H9 (cell line): ENCODE data around the gene MAZ. TPM values are rescaled to one million over a fixed set of nuclear protein-coding genes. Genes with fewer than 3 reads are reported as not detected.

Experiments used
- DNase-seq: peaks from one replicate; pipeline ENCODE4 v3.0.0-alpha.2; 2017
- H2AFZ ChIP-seq: one replicate; pipeline ENCODE4 v1.6.1; 2013; ENCODE audit warnings: mild to moderate bottlenecking, low read length, control low read depth, moderate library complexity
- H2AK5ac ChIP-seq: 2 replicates; pipeline ENCODE4 v1.6.1; 2013; ENCODE audit warnings: low read length, control low read depth, mixed read lengths; ENCODE audit not compliant: insufficient read length
- H2BK120ac ChIP-seq: one replicate; pipeline ENCODE4 v1.6.1; 2013; ENCODE audit warnings: low read depth, mild to moderate bottlenecking, low read length, control low read depth, inconsistent platforms; ENCODE audit not compliant: poor library complexity, severe bottlenecking
- H2BK12ac ChIP-seq: 2 replicates; pipeline ENCODE4 v1.6.1; 2013; ENCODE audit warnings: low read length, control low read depth, mixed read lengths, low read depth; ENCODE audit not compliant: insufficient read length
- H2BK15ac ChIP-seq: 2 replicates; pipeline ENCODE4 v1.6.1; 2013; ENCODE audit warnings: low read depth, low read length, control low read depth
- H2BK20ac ChIP-seq: one replicate; pipeline ENCODE4 v1.6.1; 2013; ENCODE audit warnings: low read depth, mild to moderate bottlenecking, low read length, control low read depth, inconsistent platforms; ENCODE audit not compliant: poor library complexity, severe bottlenecking
- H2BK5ac ChIP-seq: 2 replicates; pipeline ENCODE4 v1.6.1; 2013; ENCODE audit warnings: low read length, control low read depth, mixed read lengths; ENCODE audit not compliant: insufficient read length
- H3K14ac ChIP-seq: 2 replicates; pipeline ENCODE4 v1.6.1; 2013; ENCODE audit warnings: low read length, control low read depth; ENCODE audit not compliant: insufficient read depth
- H3K18ac ChIP-seq: 2 replicates; pipeline ENCODE4 v1.6.1; 2013; ENCODE audit warnings: low read depth, mild to moderate bottlenecking, mixed read lengths, low read length, control low read depth; ENCODE audit not compliant: insufficient read length
- H3K23ac ChIP-seq: 2 replicates; pipeline ENCODE4 v1.6.1; 2013; ENCODE audit warnings: low read length, control low read depth, mixed read lengths, low read depth; ENCODE audit not compliant: insufficient read length
- H3K23me2 ChIP-seq: 2 replicates; pipeline ENCODE4 v1.6.1; 2013; ENCODE audit warnings: low read depth, mild to moderate bottlenecking, mixed read lengths, low read length, control low read depth; ENCODE audit not compliant: insufficient read length, poor library complexity, severe bottlenecking
- H3K27ac ChIP-seq: 2 replicates; pipeline ENCODE4 v1.5.1; 2013; ENCODE audit warnings: low read length, control low read depth, mixed read lengths, low read depth; ENCODE audit not compliant: insufficient read length
- H3K27me3 ChIP-seq: 2 replicates; pipeline ENCODE4 v1.6.1; 2013; ENCODE audit warnings: low read length, control low read depth, inconsistent platforms; ENCODE audit not compliant: insufficient read depth
- H3K4ac ChIP-seq: 2 replicates; pipeline ENCODE4 v1.6.1; 2013; ENCODE audit warnings: low read depth, mild to moderate bottlenecking, control low read depth, inconsistent platforms, low read length, moderate library complexity
- H3K4me1 ChIP-seq: 2 replicates; pipeline ENCODE4 v1.6.1; 2013; ENCODE audit warnings: low read length, control low read depth, inconsistent platforms; ENCODE audit not compliant: insufficient read depth
- H3K4me2 ChIP-seq: 2 replicates; pipeline ENCODE4 v1.6.1; 2013; ENCODE audit warnings: low read length, control low read depth, mixed read lengths; ENCODE audit not compliant: insufficient read length, insufficient read depth
- H3K56ac ChIP-seq: 2 replicates; pipeline ENCODE4 v1.6.1; 2013; ENCODE audit warnings: low read depth, mild to moderate bottlenecking, mixed read lengths, low read length, control low read depth; ENCODE audit not compliant: insufficient read length
- H3K79me1 ChIP-seq: 2 replicates; pipeline ENCODE4 v1.6.1; 2013; ENCODE audit warnings: low read depth, mild to moderate bottlenecking, moderate library complexity, low read length, control low read depth, inconsistent platforms; ENCODE audit not compliant: insufficient read depth, poor library complexity, severe bottlenecking
- H3K79me2 ChIP-seq: 2 replicates; pipeline ENCODE4 v1.6.1; 2013; ENCODE audit warnings: low read length, control low read depth, inconsistent platforms; ENCODE audit not compliant: insufficient read depth
- H3K9ac ChIP-seq: 2 replicates; pipeline ENCODE4 v1.6.1; 2013; ENCODE audit warnings: low read length, control low read depth, mixed read lengths; ENCODE audit not compliant: insufficient read length; ENCODE audit errors: extremely low read depth
- H3K9me3 ChIP-seq: one replicate; pipeline ENCODE4 v1.6.1; 2013; ENCODE audit warnings: low read depth, low read length, inconsistent platforms; ENCODE audit not compliant: control insufficient read depth
- H3T11ph ChIP-seq: one replicate; pipeline ENCODE4 v1.6.1; 2013; ENCODE audit warnings: mild to moderate bottlenecking, low read length, control low read depth, inconsistent platforms
- H4K20me1 ChIP-seq: one replicate; pipeline ENCODE4 v1.6.1; 2013; ENCODE audit not compliant: control insufficient read depth, insufficient read length, insufficient read depth
- H4K5ac ChIP-seq: 2 replicates; pipeline ENCODE4 v1.6.1; 2013; ENCODE audit warnings: low read depth, mild to moderate bottlenecking, mixed read lengths, low read length, control low read depth; ENCODE audit not compliant: insufficient read length
- H4K8ac ChIP-seq: replicated peaks from 2 replicates; pipeline ENCODE4 v1.6.1; 2013; ENCODE audit warnings: low read length, control low read depth, mixed read lengths, low read depth; ENCODE audit not compliant: insufficient read length
- H4K91ac ChIP-seq: 2 replicates; pipeline ENCODE4 v1.6.1; 2013; ENCODE audit warnings: low read depth, mild to moderate bottlenecking, moderate library complexity, mixed read lengths, low read length, control low read depth; ENCODE audit not compliant: insufficient read length
- H3K27ac Mint-ChIP-seq, 3 experiments: 2 replicates in 2 of 3; 3 replicates in 1 of 3; pipeline ENCODE4 v1.8.0; 2020 to 2021; ENCODE audit warnings: mixed read lengths in 3 of 3, mild to moderate bottlenecking in 1 of 3, moderate library complexity in 1 of 3
- H3K27me3 Mint-ChIP-seq: 2 replicates; pipeline ENCODE4 v1.8.0; 2021; ENCODE audit warnings: low read depth, mild to moderate bottlenecking, moderate library complexity, mixed read lengths
- H3K36me3 Mint-ChIP-seq, 3 experiments: 2 replicates in 2 of 3; 3 replicates in 1 of 3; pipeline ENCODE4 v1.8.0; 2020 to 2021; ENCODE audit warnings: low read depth in 3 of 3, mixed read lengths in 3 of 3; ENCODE audit not compliant: insufficient read depth in 1 of 3
- H3K4me1 Mint-ChIP-seq, 2 experiments: 2 replicates each; pipeline ENCODE4 v1.8.0; 2020; ENCODE audit warnings: mixed read lengths in 2 of 2
- H3K4me3 Mint-ChIP-seq, 2 experiments: 2 replicates in 1 of 2; 3 replicates in 1 of 2; pipeline ENCODE4 v1.8.0; 2020 to 2021; ENCODE audit warnings: mild to moderate bottlenecking in 2 of 2, mixed read lengths in 2 of 2, moderate library complexity in 1 of 2
- H3K9me3 Mint-ChIP-seq, 2 experiments: 2 replicates in 1 of 2; 3 replicates in 1 of 2; pipeline ENCODE4 v1.8.0; 2020; ENCODE audit warnings: mild to moderate bottlenecking in 2 of 2, mixed read lengths in 2 of 2, moderate library complexity in 1 of 2
- CTCF ChIP-seq: fragments of 200-600 bp; sonication (generic); conservative IDR thresholded peaks from 3 replicates; pipeline ENCODE4 v1.8.0; 2021; ENCODE audit warnings: antibody characterized with exemption, mild to moderate bottlenecking
- WGBS: extraction: QIAGEN DNeasy Blood & Tissue Kit; methylation state at CpG from one replicate; pipeline ENCODE4 v1.1.7; 2013; ENCODE audit warnings: missing lambda C conversion rate, low lambda C conversion rate, mixed read lengths; ENCODE audit not compliant: insufficient read length; ENCODE audit errors: extremely low coverage; 5-methylcytosine and 5-hydroxymethylcytosine counted together
- total RNA-seq: library from RNA; stranded (reverse); gene quantifications from 2 replicates; pipeline ENCODE4 v1.2.1, GENCODE V29; 2021

MAZ gene
- total RNA-seq, 1 experiment from 2014 or later = 412 TPM

- H3K27ac Mint-ChIP-seq = peak overlapping the region; percentile 95 to 98 (median 96); a peak in 6 of 7 replicates
- Histone ChIP-seq H2BK15ac (no peak overlapping the region), H3K27me3 (no peaks in the 10 kb centered on the region), H3K79me1 (peaks cover 3% of the 10 kb centered on the region), H3K4me2 (peak overlapping the region; percentile 71), H2BK20ac (no peak overlapping the region), H4K20me1 (no peaks in the 10 kb centered on the region), H3K27ac (no peak overlapping the region), H3K9ac (peak overlapping the region; percentile 71), H3K4me1 (no peaks in the 10 kb centered on the region; the same call in 1 of the 2 replicates), H4K5ac (peak overlapping the region; percentile 30), H3K56ac (no peak overlapping the region), H2AFZ (no peak overlapping the region), H3K14ac (peak overlapping the region; percentile 81), H3K4ac (no peak overlapping the region), H3K23ac (no peak overlapping the region), H2BK5ac (no peak overlapping the region), H3K9me3 (no peaks in the 10 kb centered on the region), H2AK5ac (no peak overlapping the region), H4K8ac (no peak overlapping the region), H3K18ac (peak overlapping the region; percentile 37), H3K23me2 (peaks cover 5% of the 10 kb centered on the region), H3K79me2 (peaks cover 31% of the 10 kb centered on the region), H2BK12ac (no peak overlapping the region), H2BK120ac (no peak overlapping the region), H3T11ph (no peak overlapping the region), H4K91ac (no peak overlapping the region)
- no peak for DNase-seq
- H3K36me3 Mint-ChIP-seq = peaks cover 12 to 31% (median 22%) of the 10 kb centered on the region in 3 experiments
- WGBS = no CpG with 5 or more reads among the region's 20 CpGs
- H3K9me3 Mint-ChIP-seq = no peaks in the 10 kb centered on the region
- H3K27me3 Mint-ChIP-seq = peaks cover 12% of the 10 kb centered on the region
- H3K4me1 Mint-ChIP-seq = peaks cover 27 to 32% of the 10 kb centered on the region in 2 experiments
- no peak for TF ChIP-seq CTCF
- peak overlapping the region; percentile 97 to 98 for H3K4me3 Mint-ChIP-seq
Measured at GRCh38 chr16:29789775-29790182, 16.6 kb upstream of the MAZ start.
